ENCODE results near the gene PRPF8.
"Not testable (repeated sequence)": the region's sequence is repeated elsewhere in the genome, so short reads cannot be mapped to it uniquely, and the experiment has no call there.

PRPF8 gene

DNA sequence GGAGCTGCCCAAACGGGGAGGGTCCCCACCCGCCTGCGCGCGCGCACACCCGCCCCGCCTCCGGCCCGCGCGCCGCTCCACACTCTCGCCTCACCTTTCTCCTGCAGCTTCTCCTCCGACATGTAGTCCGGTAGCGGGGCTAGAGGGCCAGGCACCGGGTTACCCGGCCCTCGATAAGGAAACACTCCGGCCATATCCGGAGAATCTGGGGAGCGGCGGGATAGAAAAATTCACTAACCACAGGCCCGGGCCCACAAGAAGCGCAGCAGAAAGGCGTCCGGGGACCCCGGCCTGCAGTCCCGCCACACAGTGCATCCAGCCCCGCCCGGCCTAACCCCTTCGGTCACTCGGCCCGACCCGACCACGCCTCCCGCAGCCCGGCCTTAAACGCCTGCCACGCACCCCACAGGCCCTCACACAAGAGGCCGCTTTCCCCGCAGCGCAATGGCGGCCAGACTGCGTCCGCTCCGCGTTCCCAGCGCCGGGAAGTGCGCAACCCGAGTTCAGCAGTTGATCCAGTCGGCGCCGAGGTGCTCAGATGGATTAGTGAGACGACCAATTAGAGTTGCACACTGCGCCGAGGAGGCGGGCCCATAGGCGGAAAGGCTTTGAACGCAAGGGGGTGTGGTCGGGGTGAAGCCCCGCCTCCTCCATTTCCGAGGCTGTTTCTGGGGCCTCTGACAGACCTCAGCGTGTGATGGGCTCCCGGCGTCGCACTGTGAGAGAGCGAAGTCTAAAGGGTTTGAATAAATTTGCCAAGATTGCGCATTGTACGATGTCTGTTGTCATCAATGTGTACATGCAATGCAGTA lies at the start of gene PRPF8:
Gene PRPF8 (minus strand): TSS at position 490 of the 812 bp plus-strand sequence. CDS start 296 bp downstream, at position 194.
- in situ Hi-C loops (cut with MboI; ENCODE audit: low sequenced_read_pairs), result no loop called here

GRCh38 chr17:1733759-1734158 lies 49.1 kb upstream of the PRPF8 start:
- in situ Hi-C loops (cut with MboI; ENCODE audit: low sequenced_read_pairs), result no loop called here

DNA sequence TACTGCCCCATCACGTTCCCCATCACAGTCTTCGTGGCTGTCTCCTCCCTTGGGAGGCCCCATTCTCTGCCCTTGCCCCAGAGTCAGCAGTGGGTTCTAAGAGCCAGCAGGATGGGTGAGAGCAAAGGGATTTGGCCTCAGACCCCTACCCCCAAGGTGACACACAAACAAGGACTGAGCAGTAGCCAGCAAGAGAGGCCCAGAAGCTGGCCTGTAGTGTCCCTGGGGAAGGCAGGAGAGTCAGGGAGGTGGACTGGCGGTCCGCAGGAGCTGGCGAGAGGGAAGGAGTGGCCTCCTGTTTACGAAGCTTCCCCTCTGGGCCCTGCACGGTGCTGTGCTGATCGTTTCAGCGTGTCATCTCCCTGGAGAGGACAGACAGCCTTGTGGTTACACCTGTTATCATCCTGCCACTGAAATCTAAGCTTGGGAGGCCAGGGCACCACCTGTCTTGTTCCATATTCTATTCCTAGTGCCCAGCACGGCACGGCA lies 48.2 kb upstream of the PRPF8 start:
- in situ Hi-C loops (cut with MboI; ENCODE audit: low sequenced_read_pairs), result no loop called here

DNA sequence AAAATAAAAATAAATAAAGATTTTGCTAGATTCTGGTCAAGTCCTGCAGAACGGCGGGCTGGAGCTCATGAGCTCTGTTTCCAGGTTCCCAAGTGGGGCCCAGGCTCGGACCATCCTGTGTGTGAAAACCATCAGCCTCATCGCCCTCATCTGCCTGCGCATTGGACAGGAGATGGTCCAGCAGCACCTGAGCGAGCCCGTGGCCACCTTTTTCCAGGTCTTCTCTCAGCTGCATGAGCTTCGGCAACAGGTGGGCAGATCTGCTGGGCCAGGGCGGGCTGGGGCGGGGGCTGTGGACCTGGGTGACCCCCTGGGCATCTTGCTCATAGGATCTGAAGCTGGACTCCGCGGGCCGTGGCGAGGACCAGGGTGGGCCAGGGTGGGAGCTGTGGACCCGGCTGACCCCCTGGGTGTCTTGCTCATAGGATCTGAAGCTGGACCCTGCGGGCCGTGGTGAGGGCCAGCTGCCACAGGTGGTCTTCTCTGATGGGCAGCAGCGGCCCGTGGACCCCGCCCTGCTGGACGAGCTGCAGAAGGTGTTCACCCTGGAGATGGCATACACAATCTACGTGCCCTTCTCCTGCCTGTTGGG lies 47.7 kb upstream of the PRPF8 start:
- in situ Hi-C loops (cut with MboI; ENCODE audit: low sequenced_read_pairs), result no loop called here

- in situ Hi-C loops (cut with MboI; ENCODE audit: low sequenced_read_pairs), result no loop called here
These were observed 46.5 kb upstream of the PRPF8 start for GRCh38 chr17:1731194-1731506.

DNA sequence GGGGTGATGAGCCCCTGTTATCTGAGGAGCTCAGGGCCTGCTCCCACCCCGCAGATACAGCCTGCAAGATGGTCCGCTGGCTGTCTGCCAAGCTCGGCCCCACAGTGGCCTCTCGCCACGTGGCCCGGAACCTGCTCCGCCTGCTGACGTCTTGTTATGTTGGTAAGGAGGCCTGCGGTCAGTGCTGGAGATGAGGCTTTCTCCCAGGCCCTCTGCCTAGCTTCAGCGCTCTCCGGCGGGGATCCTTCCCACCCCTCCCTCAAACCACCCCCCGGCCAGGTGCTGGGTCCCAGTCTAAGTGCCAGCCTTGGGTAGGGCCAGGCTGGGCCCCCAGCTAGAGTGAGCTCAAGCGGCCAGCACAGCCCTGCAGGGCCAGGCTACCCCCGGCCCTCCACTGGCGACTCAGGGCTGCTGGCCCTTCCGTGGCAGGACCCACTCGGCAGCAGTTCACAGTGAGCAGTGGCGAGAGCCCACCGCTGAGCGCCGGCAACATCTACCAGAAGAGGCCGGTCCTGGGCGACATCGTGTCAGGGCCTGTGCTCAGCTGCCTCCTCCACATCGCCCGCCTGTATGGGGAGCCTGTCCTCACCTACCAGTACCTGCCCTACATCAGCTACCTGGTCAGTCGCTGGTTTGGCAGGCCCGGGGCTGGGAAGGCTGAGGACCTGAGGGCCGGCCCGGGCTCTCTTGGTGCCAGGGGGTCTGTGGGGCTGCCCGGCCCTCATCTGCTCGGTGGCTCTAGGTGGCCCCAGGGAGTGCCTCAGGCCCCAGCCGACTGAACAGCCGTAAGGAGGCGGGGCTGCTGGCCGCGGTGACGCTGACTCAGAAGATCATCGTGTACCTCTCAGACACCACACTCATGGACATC lies 45.9 kb upstream of the PRPF8 start:
- in situ Hi-C loops (cut with MboI; ENCODE audit: low sequenced_read_pairs), result no loop called here

DNA sequence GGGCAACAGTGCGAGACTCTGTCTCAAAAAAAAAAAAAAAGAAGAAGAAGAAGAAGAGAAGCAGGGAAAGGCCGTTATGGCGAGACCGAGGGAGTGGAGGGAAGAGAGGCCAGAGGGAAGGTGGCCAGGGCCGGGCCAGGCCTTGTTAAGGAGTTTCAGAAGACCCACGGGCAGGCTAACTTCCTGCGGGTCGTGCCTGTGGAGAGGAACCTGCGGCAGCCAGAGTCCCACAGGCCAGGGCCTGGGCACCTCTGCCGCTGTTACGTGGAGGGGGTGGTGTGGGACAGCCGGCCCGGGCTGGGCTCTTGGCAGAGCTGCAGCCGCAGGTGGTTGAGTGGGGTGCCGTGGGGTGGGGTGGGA lies 45.3 kb upstream of the PRPF8 start:
- in situ Hi-C loops (cut with MboI; ENCODE audit: low sequenced_read_pairs), result no loop called here

GRCh38 chr17:1727876-1728630 lies 43.4 kb upstream of the PRPF8 start:
- in situ Hi-C loops (cut with MboI; ENCODE audit: low sequenced_read_pairs), result no loop called here

- in situ Hi-C loops (cut with MboI; ENCODE audit: low sequenced_read_pairs), result no loop called here
These were observed 42.7 kb upstream of the PRPF8 start for GRCh38 chr17:1727258-1727789.

GRCh38 chr17:1726626-1727257 lies 42.1 kb upstream of the PRPF8 start:
- in situ Hi-C loops (cut with MboI; ENCODE audit: low sequenced_read_pairs), result no loop called here

DNA sequence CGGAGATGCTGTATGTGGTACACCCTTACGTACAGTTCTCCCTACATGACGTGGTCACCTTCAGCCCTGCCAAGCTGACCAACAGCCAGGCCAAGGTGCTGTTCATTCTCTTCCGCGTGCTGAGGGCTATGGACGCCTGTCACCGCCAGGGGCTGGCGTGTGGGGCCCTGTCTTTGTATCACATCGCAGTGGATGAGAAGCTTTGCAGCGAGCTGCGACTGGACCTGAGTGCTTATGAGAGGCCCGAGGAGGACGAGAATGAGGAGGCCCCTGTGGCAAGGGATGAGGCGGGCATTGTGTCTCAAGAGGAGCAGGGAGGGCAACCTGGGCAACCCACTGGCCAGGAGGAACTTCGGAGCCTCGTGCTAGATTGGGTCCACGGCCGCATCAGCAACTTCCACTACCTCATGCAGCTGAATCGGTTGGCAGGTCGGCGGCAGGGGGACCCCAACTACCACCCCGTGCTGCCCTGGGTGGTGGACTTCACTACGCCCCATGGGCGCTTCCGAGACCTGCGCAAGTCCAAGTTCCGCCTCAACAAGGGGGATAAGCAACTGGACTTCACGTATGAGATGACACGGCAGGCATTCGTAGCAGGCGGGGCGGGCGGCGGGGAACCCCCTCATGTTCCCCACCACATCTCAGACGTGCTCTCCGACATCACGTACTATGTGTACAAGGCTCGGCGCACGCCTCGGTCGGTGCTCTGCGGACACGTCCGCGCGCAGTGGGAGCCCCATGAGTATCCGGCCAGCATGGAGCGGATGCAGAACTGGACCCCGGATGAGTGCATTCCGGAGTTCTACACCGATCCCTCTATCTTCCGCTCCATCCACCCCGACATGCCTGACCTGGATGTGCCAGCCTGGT lies 41.2 kb upstream of the PRPF8 start:
- in situ Hi-C loops (cut with MboI; ENCODE audit: low sequenced_read_pairs), result no loop called here

- in situ Hi-C loops (cut with MboI; ENCODE audit: low sequenced_read_pairs), result no loop called here
These were observed 40.4 kb upstream of the PRPF8 start for GRCh38 chr17:1724869-1725641.

GRCh38 chr17:1724351-1724868 lies 39.7 kb upstream of the PRPF8 start, which contains the start of gene WDR81:
Gene WDR81 (plus strand): TSS chr17:1724704. CDS start chr17:1724960, 256 bp downstream.
- in situ Hi-C loops (cut with MboI; ENCODE audit: low sequenced_read_pairs), result no loop called here

GRCh38 chr17:1722022-1722421 lies 37.4 kb upstream of the PRPF8 start:
- in situ Hi-C loops (cut with MboI; ENCODE audit: low sequenced_read_pairs), result not testable (repeated sequence)

GRCh38 chr17:1720856-1721386 lies 36.3 kb upstream of the PRPF8 start:
- in situ Hi-C loops (cut with MboI; ENCODE audit: low sequenced_read_pairs), result no loop called here

GRCh38 chr17:1718362-1719165 lies 33.9 kb upstream of the PRPF8 start:
- in situ Hi-C loops (cut with MboI; ENCODE audit: low sequenced_read_pairs), result no loop called here

All from hTERT RPE-1 (cell line).